KOPT-K1 (cell line): Measurements from ENCODE around the gene CHL1.

Source experiments
- H3K27ac ChIP-seq: fragments of 200-600 bp; sonication (generic); 2 replicates; pipeline ENCODE4 v1.5.1; 2016; ENCODE audit warnings: antibody characterized with exemption, mild to moderate bottlenecking, low read depth, low read length; ENCODE audit not compliant: poor library complexity, severe bottlenecking
- H3K36me3 ChIP-seq: fragments of 200-600 bp; sonication (generic); 2 replicates; pipeline ENCODE4 v1.5.1; 2017; ENCODE audit warnings: antibody characterized with exemption, mild to moderate bottlenecking, low read length, moderate library complexity; ENCODE audit not compliant: insufficient read depth
- H3K9me3 ChIP-seq: fragments of 200-600 bp; sonication (generic); 2 replicates; pipeline ENCODE4 v1.5.1; 2017; ENCODE audit warnings: antibody characterized with exemption, low read length, mild to moderate bottlenecking; ENCODE audit not compliant: insufficient read depth, poor library complexity, severe bottlenecking

The CHL1 gene

GRCh38 chr3:458653-459310, 262.2 kb downstream of the CHL1 start:
- no peaks in the 10 kb centered on the region for H3K9me3 ChIP-seq
- no peak overlapping the region for H3K27ac ChIP-seq
- H3K36me3 ChIP-seq: no peaks in the 10 kb centered on the region
